ENCODE data around the gene ACAA1. TPM values are rescaled to one million over a fixed set of nuclear protein-coding genes. Genes with fewer than 3 reads are reported as not detected.
A peak's percentile ranks its signal among the peaks of the same experiment; 100 is the strongest.
"Not testable (repeated sequence)": the region's sequence is repeated elsewhere in the genome, so short reads cannot be mapped to it uniquely, and the experiment has no call there.

ACAA1 gene
- 111 TPM for total RNA-seq
- long read RNA-seq, transcript ACAA1-202 (12 exons, 1,785 nt), result major isoform, 282 of 323 reads
- long read RNA-seq, transcript ACAA1-203 (10 exons, 1,944 nt), result minor isoform, 5 of 323 reads
- long read RNA-seq, partial matches to known transcripts, result 6 of 323 reads
- long read RNA-seq, other reads (novel, unspliced or antisense), result 30 of 323 reads

- intact Hi-C loops (cut with DNase I), result loop anchor here (2.0 kb wide), 1 partner anchor 28 kb away; the partner anchor contains the start of gene OXSR1
- ATAC-seq (ENCODE audit: poor library complexity) (peak; percentile 96), DNase-seq (peak; percentile 100)
These were observed at the start of gene ACAA1 for GRCh38 chr3:38136777-38137614. Gene ACAA1, minus strand, starts transcription at chr3:38137127. Its CDS starts 92 bp downstream, at chr3:38137035.

- ATAC-seq (ENCODE audit: poor library complexity) (no peak), DNase-seq (no peak)
These were observed 40.3 kb upstream of the ACAA1 start for GRCh38 chr3:38177181-38177580.

GRCh38 chr3:38173834-38174418 is 37.0 kb upstream of the ACAA1 start:
- DNase-seq, result no peak
- intact Hi-C loops (cut with DNase I), result no loop called here
- no peak for ATAC-seq (ENCODE audit: poor library complexity)

More at GRCh38 chr3:38177181-38177580, 40.3 kb upstream of the ACAA1 start:
- intact Hi-C loops (cut with DNase I), result no loop called here

- intact Hi-C loops (cut with DNase I), result no loop called here
These were observed 34.7 kb upstream of the ACAA1 start for GRCh38 chr3:38171622-38172021.

GRCh38 chr3:38170722-38171121 is 33.8 kb upstream of the ACAA1 start:
- ATAC-seq (ENCODE audit: poor library complexity) (no peak), DNase-seq (no peak)
- intact Hi-C loops (cut with DNase I), result no loop called here

More at GRCh38 chr3:38171622-38172021, 34.7 kb upstream of the ACAA1 start:
- ATAC-seq (ENCODE audit: poor library complexity) (no peak), DNase-seq (no peak)

- ATAC-seq (ENCODE audit: poor library complexity) (no peak), DNase-seq (no peak)
- intact Hi-C loops (cut with DNase I), result no loop called here
These were observed 32.0 kb upstream of the ACAA1 start for GRCh38 chr3:38169027-38169317.

GRCh38 chr3:38168151-38169026 is 31.5 kb upstream of the ACAA1 start:
- ATAC-seq (ENCODE audit: poor library complexity) (no peak), DNase-seq (no peak)
- intact Hi-C loops (cut with DNase I), result no loop called here

GRCh38 chr3:38167591-38167990 is 30.7 kb upstream of the ACAA1 start:
- DNase-seq, result no peak
- ATAC-seq (ENCODE audit: poor library complexity), result no peak
- intact Hi-C loops (cut with DNase I), result no loop called here

GRCh38 chr3:38165722-38166387 is 28.9 kb upstream of the ACAA1 start:
- DNase-seq, result peak; percentile 78
- peak; percentile 50 for ATAC-seq (ENCODE audit: poor library complexity)
- intact Hi-C loops (cut with DNase I), result loop anchor here (2.0 kb wide), 1 partner anchor 29 kb away; the partner anchor contains the start of gene ACAA1

GRCh38 chr3:38164952-38165721 is 28.2 kb upstream of the ACAA1 start, which contains the start of gene OXSR1:
Gene OXSR1, plus strand, starts transcription at chr3:38165537. Its CDS starts 340 bp downstream, at chr3:38165877.
- peak; percentile 95 for ATAC-seq (ENCODE audit: poor library complexity)
- intact Hi-C loops (cut with DNase I), result loop anchor here (2.0 kb wide), 1 partner anchor 28 kb away; the partner anchor contains the start of gene ACAA1
- peak; percentile 100 for DNase-seq

- intact Hi-C loops (cut with DNase I), result loop anchor here (2.0 kb wide), 1 partner anchor 28 kb away; the partner anchor contains the start of gene ACAA1
- DNase-seq (no peak), ATAC-seq (ENCODE audit: poor library complexity) (no peak)
These were observed 27.7 kb upstream of the ACAA1 start for GRCh38 chr3:38164643-38164951.

GRCh38 chr3:38163841-38164642 is 27.1 kb upstream of the ACAA1 start:
- DNase-seq, result no peak
- intact Hi-C loops (cut with DNase I), result loop anchor here (2.0 kb wide), 1 partner anchor 27 kb away; the partner anchor contains the start of gene ACAA1
- no peak for ATAC-seq (ENCODE audit: poor library complexity)

GRCh38 chr3:38163117-38163840 is 26.4 kb upstream of the ACAA1 start:
- ATAC-seq (ENCODE audit: poor library complexity) (no peak), DNase-seq (no peak)
- intact Hi-C loops (cut with DNase I), result no loop called here

GRCh38 chr3:38160704-38161103 is 23.8 kb upstream of the ACAA1 start:
- ATAC-seq (ENCODE audit: poor library complexity); DNase-seq; intact Hi-C loops (cut with DNase I): not testable (repeated sequence)

GRCh38 chr3:38158472-38158871 is 21.5 kb upstream of the ACAA1 start:
- intact Hi-C loops (cut with DNase I), result no loop called here
- DNase-seq (no peak), ATAC-seq (ENCODE audit: poor library complexity) (no peak)

- intact Hi-C loops (cut with DNase I), result no loop called here
- ATAC-seq (ENCODE audit: poor library complexity) (no peak), DNase-seq (no peak)
These were observed 20.7 kb upstream of the ACAA1 start for GRCh38 chr3:38157595-38157994.
